GM19043 (cell line): ENCODE measurements around the gene HDAC4.

ENCODE experiments used
- ATAC-seq: cut with Tn5 transposase; IDR thresholded peaks from one replicate; pipeline ENCODE4 v1.9.1; 2021; ENCODE audit warnings: low read depth; ENCODE audit not compliant: unreplicated experiment

HDAC4 gene

DNA sequence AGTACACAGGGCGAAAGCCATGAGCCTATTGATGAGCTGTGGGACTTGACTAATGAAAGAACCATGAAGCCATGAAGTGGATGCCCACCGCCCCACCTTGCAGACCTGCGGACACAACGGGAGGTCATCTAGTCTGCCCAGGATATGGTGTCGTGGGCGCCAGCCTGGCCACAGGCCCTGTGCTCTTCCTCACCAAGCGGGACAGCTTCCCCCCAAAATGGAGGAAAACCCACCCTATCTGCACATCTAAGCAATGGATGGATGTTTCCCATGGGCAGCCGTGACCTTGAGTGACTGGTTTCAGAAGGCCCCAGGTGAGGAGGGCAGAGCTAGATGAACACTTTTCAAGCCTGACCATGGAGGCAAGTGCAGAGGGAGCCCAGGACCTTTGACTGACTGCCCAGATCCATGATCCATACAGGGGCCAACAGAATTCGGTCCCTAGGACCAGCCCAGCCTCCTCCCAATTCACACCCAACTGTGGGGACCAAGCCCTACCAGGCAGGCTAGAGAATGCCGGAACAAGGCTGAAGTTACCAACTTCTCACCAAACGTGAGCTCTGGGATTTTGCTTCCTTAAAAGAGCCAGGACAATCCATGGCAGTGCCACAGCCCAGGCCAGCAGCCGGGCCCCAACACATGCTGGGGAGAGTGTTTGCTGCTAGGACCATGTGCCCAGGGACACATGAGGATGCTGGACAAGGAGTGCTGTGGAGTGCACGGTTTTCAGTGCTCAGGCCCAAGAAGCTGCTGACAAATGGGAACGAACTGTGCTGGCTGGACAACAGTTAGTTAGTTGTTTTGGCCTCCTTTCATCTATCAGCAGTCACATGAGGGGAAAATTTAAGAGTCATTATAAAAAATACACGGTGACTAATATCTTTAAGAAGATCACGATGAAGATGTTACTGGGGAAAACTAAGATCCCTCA, 249.4 kb downstream of the HDAC4 start:
- no peak for ATAC-seq

DNA sequence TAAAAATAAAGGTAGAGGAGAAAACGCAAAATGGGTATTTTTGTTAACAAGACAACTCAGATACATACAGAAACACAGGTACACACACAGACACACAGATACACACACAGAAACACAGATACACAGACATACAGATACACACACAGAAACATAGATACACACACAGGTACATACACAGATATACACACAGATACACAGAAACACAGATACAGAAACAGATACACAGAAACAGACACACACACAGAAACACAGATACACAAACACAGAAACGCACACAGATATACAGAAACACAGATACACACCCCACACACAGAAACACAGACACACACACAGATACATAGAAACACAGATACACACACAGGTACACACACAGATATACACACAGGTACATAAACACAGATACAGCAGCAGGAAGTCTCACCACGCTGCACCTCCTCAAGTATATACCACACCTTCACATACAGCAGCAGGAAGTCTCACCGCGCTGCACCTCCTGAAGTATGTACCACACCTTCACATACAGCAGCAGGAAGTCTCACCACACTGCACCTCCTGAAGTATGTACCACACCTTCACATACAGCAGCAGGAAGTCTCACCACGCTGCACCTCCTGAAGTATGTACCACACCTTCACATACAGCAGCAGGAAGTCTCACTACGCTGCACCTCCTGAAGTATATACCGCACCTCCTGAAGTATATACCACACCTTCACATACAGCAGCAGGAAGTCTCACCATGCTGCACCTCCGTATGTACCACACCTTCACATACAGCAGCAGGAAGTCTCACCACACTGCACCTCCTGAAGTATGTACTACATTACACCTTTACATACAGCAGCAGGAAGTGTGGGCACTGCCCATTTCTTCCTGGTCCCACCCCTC, 250.5 kb downstream of the HDAC4 start:
- no peak for ATAC-seq

DNA sequence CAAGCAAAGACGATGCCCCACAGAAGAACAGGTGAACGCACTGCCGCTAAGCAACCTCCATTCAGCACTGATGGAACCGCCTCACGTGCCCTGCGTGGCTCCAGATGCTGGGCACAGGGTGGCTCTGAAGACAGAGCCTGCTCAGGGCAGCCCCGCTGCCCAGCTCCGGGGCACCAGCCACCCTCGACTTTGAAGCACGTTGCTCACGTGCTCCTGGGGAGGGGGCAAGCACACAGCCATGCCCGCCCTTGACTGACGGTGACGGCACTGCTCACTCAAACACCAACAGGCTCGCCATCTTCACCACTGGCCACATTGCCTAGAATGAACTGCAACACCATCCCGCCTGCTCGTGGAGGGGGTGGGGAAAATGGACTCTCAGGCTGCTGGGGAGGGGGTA, 251.3 kb downstream of the HDAC4 start:
- no peak for ATAC-seq

DNA sequence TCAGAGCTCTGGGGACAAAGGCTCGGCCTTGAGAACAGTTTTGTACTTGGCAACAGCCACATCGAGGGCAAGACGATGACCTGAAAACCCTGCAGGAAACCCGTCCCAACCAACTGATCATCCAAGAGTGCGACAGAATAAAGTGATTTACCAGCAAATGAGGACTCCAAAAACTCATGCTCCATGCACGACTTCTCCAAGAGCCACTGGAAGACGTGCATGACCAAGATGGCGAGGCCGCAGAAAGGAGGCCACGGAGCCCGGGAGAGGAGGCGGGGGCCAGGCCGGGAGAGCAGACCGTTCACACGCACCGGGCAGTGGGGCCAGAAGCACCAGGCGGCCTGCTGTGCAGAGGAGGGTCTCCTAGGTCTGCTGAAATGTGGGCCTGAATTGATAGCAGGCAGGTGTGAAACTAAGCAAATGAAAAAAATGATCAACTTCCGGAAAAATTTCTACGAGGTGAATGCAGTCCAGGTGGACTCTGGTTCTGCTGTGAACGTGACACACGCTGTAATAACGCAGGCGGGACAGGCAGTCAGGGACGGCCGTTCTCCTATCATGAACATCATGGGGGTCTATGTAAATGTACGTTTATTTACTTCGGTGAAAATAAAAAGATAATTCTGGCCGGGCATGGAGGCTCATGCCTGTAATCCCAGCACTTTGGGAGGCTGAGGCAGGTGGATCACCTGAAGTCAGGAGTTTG, 252.2 kb downstream of the HDAC4 start:
- no peak for ATAC-seq

DNA sequence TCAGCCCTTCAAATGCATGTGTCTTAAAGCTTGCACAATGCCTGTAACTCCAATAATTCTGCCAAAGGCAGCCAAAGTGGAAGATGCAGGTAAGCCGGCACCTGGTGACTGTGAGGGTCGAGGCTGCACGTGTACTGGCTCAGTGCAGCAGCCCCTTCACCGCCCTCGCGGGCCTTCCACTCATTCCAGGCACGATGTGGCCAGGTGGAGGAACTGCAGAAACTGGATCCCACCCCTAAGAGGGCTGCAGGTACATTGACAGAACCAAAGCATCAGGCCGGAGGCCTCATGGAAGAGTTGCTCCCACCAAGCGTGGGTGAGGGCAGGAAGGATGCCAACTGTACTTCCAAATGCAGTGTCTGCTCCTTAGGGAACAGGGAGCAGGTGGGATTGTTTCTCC, 253.4 kb downstream of the HDAC4 start:
- ATAC-seq = no peak

DNA sequence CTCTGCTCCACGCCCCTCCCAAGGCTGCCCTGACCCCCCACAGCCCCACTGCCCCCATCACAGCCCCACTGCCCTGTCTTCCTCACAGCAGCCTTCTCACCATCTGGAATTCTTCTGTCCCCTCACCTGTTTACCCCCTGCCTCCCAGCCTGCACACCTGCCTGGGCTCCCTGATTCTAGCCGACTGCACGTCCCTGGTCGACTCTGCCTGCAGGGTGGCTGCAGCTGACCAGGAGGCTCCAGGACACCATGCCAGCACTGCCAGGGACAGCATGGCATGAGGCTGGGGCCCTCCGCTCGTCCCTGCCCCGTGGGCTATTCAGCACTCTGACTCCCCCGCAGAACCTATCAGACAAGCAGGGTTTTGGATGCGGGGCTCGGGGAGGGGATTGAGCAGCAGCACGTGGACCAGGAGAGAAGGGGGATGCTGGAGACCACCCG, 254.1 kb downstream of the HDAC4 start:
- no peak for ATAC-seq

DNA sequence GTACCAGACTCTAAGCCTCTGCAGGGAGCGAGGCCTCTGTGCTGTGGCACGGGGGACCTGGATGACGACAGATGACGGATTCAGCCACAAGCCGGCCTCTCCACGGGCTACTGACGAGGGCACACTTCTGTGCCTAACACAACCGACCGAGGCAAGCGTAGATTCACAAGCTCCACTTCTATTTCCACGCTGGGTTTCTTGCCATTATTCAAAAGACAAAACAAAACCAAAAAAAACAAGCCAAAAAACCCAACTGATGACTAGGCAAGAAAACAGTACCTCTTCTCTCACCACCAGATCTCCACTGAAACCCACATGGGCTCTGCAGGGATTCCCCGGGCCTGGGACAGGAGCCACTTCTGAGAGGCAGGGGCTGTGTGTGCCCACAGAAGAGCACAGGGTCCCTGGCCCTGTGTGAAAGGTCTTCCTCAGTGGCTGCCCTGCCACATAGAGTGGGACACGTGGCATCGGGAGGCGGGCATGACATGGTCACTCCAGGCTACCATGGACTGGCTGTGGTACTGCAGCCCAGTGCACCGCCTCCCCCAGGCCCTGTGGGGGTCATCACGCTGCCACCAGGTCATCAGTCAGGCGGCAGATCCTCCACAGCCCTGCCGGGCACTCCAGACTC, 254.7 kb downstream of the HDAC4 start:
- no peak for ATAC-seq

DNA sequence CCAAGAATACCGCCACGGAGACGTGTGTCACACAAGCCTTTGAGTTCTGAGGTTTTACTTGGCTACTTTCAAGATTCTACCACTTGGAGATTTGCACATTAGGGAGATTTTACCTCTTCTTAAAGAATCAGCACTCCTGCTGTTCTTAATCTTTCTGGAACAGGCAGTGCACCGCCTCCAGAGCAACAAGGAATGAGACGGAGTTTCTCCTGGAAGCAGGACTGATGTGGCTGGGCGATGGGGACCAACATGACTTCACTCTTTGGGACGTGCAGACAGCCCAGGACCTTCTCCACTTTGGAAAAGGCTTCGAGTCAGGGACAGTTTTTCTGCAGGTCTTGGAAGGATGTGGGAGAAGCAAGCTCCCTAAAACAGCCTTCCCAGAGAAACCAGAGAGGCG, 255.2 kb downstream of the HDAC4 start:
- ATAC-seq = no peak

DNA sequence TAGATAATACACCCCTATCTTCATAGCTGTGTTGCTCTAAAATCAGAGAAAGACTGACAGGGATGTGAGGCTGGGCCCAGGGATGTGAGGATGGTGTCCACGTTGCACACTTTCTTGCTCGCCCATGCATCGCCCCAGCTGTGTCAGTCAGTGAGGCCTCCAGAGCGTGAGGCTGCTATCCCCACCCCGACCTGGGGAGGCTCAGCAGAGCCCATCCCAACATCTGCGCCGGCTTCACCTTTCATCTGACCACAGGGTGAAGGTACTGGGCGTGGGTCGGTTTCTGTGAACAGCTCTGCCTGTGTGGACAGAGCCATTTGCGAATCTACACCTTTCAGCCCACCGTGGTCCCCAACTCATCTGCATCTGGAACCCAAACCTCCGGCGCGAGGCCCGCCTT, 255.7 kb downstream of the HDAC4 start:
- ATAC-seq = no peak

DNA sequence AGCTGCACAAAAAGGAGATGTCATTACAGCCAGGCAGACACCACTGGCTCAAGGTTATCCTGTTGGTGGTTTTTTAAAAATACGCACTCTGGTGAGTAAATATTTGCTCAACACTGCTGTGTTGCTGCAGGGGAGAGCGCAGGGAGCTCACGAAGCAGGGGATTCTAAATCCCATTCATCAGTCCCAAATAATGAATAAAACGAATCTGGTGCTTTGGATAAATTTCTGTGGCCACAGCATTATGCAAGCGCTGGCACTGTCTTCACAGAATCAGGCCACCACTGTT, 256.2 kb downstream of the HDAC4 start:
- ATAC-seq = no peak

DNA sequence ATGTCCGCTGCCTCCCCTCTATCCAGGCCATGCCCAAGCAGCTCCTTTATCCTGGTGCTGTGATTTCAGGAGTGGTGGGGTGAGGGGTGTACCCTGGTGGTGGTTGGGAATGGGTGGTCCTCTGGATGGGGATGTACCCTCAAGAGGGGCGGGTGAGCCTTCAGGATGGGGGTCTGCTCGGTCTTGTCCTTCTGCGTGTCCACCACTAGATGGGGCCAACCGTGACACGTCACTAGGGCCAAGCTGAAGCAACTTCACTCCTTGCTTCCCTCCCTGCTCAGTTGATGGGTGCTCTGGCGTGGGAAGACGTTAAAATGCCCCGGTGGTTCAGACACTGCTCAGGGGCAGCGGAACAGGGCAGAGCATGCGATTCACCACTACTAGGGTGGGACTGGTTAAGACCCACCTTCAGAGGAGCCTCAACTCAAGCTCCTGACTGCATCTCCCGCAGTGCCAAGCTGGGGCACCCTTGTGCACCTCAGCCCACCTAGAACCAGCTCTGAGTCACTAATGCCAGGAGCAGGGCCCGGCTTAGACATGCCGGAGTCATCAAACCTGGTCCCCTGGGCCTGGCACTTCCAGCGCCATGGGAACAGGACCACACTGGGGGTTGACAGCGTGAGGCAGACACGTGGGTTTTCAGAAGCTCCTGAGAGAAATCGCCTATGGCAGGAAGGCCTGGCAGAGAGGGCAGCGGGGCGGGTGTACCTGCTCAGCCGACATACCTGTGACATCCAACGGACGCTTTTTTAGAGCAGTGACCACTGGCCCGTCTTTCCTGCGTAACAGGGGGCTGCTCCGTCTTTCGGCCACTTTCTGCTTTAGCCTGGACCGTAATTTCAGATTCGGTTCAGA, 256.7 kb downstream of the HDAC4 start:
- no peak for ATAC-seq

DNA sequence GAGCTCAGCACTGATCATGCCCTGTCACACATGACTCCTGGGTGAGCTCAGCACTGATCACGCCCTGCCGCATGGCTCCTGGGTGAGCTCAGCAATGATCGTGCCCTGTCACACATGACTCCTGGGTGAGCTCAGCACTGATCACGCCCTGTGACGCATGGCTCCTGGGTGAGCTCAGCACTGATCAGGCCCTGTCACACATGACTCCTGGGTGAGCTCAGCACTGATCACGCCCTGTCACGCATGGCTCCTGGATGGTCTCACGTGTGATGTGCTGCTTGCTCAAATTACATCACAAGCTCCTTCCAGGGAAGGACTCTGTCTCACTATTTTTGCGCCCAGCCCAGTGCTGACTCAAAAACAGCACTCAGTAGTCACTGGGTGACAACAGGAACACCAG, 258.0 kb downstream of the HDAC4 start:
- ATAC-seq = no peak

DNA sequence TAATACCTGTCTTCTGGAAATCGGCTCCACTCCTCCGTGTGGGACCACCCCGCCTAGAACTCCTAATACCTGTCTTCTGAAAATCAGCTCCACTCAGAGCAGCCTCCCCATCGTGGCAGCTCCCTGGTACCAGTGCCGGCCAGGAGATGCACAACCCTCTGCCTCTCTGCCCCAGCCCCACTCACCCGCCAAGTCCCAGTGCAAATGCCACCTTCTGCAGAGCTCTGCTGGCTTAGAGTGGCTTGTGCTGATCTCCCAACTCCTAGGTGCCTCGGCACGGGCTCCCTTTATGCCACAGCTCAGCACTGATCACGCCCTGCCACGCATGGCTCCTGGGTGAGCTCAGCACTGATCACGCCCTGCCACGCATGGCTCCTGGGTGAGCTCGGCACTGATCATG, 258.5 kb downstream of the HDAC4 start:
- ATAC-seq = no peak

DNA sequence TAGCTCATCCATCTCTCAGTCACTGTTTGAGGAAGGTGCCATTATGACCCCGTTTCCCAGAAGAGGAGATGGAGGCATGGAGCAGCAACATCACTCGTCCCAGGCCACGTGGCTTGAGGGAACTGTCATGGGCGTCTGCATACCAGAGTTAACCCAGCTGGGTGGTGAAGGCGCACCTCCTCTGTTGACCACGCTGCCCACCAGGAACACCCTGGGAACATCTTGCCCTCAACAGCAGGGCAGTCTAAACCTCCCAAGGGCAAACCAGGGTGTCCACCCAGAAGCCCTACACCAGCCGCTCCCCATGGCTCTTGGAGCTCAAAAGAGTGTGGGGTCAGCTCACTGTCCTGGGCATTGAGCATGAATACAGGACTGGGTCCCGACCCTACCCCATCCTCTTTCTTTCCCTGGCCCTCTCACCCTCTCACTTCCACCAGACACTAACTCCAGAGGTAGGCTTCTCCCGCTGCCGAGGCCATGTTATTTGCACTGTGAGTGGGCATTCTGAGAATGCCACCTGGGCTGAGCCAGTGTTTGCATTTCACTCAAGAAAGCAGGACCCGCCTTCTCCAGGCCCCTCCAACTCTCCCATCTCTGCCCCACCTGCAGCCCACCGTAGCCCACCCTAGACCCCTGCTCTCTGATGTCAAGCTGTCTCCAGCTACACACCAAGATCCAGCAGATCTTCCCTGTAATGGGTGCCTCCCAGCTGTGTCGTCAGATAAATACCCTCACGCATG, 259.6 kb downstream of the HDAC4 start:
- ATAC-seq = no peak

DNA sequence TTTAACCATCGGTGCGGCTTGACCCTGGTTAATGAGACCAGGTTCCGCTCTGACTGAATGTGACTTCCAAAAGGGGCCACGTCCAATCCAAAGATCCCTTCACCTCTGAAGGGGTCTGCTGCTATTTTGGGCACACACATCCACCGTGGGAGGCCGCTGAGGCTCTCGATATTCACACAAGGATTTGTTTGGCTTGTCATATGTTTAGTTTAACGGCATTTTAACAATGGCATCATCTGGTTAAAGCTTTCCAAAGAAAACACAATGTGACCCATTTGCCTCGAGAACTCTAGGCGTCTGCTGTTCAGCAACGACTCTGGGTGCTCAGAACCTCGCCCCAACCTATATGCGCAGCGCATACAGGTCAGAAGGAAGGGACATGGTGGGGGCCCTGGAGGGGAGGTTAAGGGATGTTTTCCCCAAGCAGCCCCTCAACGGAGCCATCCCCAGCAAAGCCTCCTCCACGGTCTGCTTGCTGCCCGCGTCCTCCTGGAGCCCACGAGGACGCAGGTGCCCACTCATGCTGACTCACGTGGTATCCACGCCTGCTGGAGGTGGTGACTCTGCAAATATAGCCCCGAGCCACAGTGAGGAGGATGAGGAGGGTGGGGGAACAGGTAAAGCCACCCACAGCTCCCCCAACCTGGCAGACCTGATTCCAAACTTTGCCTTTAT, 260.3 kb downstream of the HDAC4 start:
- ATAC-seq = no peak

DNA sequence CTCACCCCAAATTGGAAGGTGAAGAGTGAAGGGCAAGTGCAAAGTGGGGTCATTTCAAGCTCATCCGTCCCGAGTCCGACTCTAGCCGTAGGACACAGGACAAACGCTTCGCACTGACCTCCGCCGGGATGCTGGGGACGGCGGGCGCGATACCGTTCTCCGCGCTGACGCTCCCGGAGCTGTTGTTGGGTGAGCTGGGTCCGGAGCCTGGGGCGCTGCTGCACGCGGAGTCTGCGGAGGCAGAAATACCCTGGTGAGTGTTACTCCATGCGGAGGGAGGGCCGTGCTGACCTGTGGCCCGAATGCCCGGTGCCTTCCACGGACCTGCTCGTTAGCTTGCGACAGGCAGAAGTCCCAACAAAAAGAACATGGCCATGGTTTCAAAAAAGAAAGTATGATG, 261.3 kb downstream of the HDAC4 start:
- no peak for ATAC-seq

DNA sequence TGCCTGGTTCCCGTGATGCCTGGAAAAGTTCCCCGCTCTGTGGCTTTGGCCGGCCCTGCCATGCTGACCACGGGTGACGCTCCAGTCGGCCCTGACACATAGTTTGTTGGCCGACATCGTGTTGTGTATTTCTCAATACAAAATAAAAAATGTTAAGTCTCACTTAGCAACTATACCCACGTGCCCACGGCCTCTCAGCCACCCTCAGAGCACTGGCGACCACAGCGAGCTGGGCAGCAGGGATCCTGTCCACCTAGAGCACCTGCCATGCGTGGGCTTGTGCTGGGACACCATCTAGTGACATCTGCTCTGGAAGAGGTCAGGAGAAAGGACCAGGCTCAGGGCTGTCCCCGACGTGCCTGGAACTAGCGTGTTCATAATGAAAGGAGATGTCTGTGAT, 261.7 kb downstream of the HDAC4 start:
- ATAC-seq = no peak

DNA sequence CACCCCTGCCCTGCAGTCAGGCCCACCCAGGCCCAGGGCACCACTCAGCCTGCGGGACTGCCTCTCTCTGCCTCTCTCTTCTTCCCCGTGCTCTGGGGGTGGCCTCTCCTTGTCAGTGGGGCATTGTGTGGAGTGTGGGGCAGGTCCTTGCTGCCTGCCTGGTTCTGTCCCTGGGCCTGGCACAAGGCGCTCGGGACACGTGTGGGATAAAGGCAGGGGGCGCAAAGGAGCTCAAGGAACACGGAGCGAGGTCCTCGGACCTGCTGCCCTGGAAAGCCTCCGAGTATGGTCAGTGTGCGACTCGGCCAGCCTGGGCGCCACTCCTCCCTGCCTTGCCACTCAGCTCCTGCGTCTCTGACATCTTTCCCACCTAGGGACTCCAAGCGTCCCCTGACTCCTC, 262.2 kb downstream of the HDAC4 start:
- ATAC-seq = no peak

DNA sequence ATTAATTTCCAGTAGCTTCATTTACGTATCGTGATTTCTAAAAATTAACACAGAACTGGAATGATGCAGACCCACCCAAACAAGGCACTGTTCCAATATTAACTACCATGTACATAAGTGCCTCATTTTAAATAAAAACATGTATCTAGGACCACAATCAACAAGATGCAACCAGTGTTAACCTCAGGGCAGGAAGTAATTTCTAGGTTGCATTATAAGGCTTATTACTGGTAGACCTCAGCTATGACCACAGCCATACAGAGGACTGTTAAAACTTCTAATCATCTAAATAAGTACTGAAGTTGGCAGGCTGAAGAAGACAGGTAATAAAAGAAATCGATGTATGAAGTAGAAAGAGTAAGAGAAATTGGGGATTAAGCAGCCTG, 262.9 kb downstream of the HDAC4 start:
- ATAC-seq = no peak
